Putamen (tissue), 1 donor: ENCODE measurements around the gene TMEM41B.
"Not testable (repeated sequence)": the region's sequence is repeated elsewhere in the genome, so short reads cannot be mapped to it uniquely, and the experiment has no call there.

Experiments used
- DNase-seq: peaks from one replicate; pipeline ENCODE4 v3.0.0-alpha.2; 2016; ENCODE audit warnings: low spot score

Gene TMEM41B

GRCh38 chr11:9314291-9315077 lies at the start of gene TMEM41B:
TSS of gene TMEM41B (minus strand) at chr11:9314593. CDS start at chr11:9314441, 152 bp downstream.
- DNase-seq = peak; percentile 96

- DNase-seq = no peak
Measured at GRCh38 chr11:9362393-9362863, 48.0 kb upstream of the TMEM41B start.

GRCh38 chr11:9360862-9361622 lies 46.6 kb upstream of the TMEM41B start:
- DNase-seq = not testable (repeated sequence)

GRCh38 chr11:9357041-9357440 lies 42.6 kb upstream of the TMEM41B start:
- no peak for DNase-seq

GRCh38 chr11:9351321-9351881 lies 37.0 kb upstream of the TMEM41B start:
- DNase-seq = no peak

GRCh38 chr11:9347779-9348178 lies 33.4 kb upstream of the TMEM41B start:
- DNase-seq = not testable (repeated sequence)

- DNase-seq = no peak
Measured at GRCh38 chr11:9347100-9347499, 32.7 kb upstream of the TMEM41B start.

- no peak for DNase-seq
Measured at GRCh38 chr11:9344061-9344680, 29.8 kb upstream of the TMEM41B start.

- no peak for DNase-seq
Measured at GRCh38 chr11:9341638-9342178, 27.3 kb upstream of the TMEM41B start.

GRCh38 chr11:9332655-9333054 lies 18.3 kb upstream of the TMEM41B start:
- no peak for DNase-seq

- DNase-seq = no peak
Measured at GRCh38 chr11:9330387-9331384, 16.3 kb upstream of the TMEM41B start.

GRCh38 chr11:9320047-9320446 lies 5.7 kb upstream of the TMEM41B start:
- no peak for DNase-seq

GRCh38 chr11:9319377-9320001 lies 5.1 kb upstream of the TMEM41B start:
- DNase-seq = not testable (repeated sequence)

- not testable (repeated sequence) for DNase-seq
Measured at GRCh38 chr11:9318442-9319376, 4.3 kb upstream of the TMEM41B start.

GRCh38 chr11:9316334-9316733 lies 1.9 kb upstream of the TMEM41B start:
- DNase-seq = no peak

GRCh38 chr11:9315078-9315688 lies 790 bp upstream of the TMEM41B start:
- DNase-seq = no peak

GRCh38 chr11:9313648-9314290 lies 624 bp downstream of the TMEM41B start:
- DNase-seq = peak; percentile 22

GRCh38 chr11:9310485-9311090 lies 3.8 kb downstream of the TMEM41B start:
- no peak for DNase-seq
